HEK293T (cell line): ENCODE data around the gene TBC1D2.

Experiments
- ARNT ChIP-seq: fragments of 450-650 bp; IDR thresholded peaks from 2 replicates; pipeline ENCODE4 v1.6.1; 2017; ENCODE audit warnings: mild to moderate bottlenecking
- BHLHE40 ChIP-seq: fragments of 450-650 bp; IDR thresholded peaks from 2 replicates; pipeline ENCODE4 v1.6.1; 2016; ENCODE audit warnings: mild to moderate bottlenecking, moderate library complexity, borderline replicate concordance
- CTBP1 ChIP-seq: fragments of 450-650 bp; IDR thresholded peaks from 2 replicates; pipeline ENCODE4 v1.6.1; 2016; ENCODE audit warnings: borderline replicate concordance
- FOXM1 ChIP-seq: fragments of 450-650 bp; IDR thresholded peaks from 2 replicates; pipeline ENCODE4 v1.6.1; 2017; ENCODE audit warnings: mild to moderate bottlenecking, borderline replicate concordance
- HDGF ChIP-seq: fragments of 450-650 bp; IDR thresholded peaks from 2 replicates; pipeline ENCODE4 v1.6.1; 2017; ENCODE audit warnings: antibody characterized with exemption, borderline replicate concordance
- L3MBTL2 ChIP-seq: fragments of 450-650 bp; conservative IDR thresholded peaks from 2 replicates; pipeline ENCODE4 v1.6.1; 2016; ENCODE audit warnings: mild to moderate bottlenecking
- LEF1 ChIP-seq: fragments of 450-650 bp; IDR thresholded peaks from 2 replicates; pipeline ENCODE4 v1.6.1; 2017; ENCODE audit warnings: mild to moderate bottlenecking, borderline replicate concordance
- NFRKB ChIP-seq: fragments of 450-650 bp; IDR thresholded peaks from 2 replicates; pipeline ENCODE4 v1.6.1; 2016; ENCODE audit warnings: mild to moderate bottlenecking, moderate library complexity
- SP1 ChIP-seq: fragments of 450-650 bp; IDR thresholded peaks from 2 replicates; pipeline ENCODE4 v1.6.1; 2017
- SUZ12 ChIP-seq: fragments of 450-650 bp; IDR thresholded peaks from 2 replicates; pipeline ENCODE4 v1.6.1; 2016; ENCODE audit warnings: mild to moderate bottlenecking
- TARDBP ChIP-seq: fragments of 450-650 bp; IDR thresholded peaks from 2 replicates; pipeline ENCODE4 v1.6.1; 2016
- TF ChIP-seq, protein P1 (sequence below): fragments of 450-650 bp; IDR thresholded peaks from 2 replicates; pipeline ENCODE4 v1.6.1; 2016

DNA sequence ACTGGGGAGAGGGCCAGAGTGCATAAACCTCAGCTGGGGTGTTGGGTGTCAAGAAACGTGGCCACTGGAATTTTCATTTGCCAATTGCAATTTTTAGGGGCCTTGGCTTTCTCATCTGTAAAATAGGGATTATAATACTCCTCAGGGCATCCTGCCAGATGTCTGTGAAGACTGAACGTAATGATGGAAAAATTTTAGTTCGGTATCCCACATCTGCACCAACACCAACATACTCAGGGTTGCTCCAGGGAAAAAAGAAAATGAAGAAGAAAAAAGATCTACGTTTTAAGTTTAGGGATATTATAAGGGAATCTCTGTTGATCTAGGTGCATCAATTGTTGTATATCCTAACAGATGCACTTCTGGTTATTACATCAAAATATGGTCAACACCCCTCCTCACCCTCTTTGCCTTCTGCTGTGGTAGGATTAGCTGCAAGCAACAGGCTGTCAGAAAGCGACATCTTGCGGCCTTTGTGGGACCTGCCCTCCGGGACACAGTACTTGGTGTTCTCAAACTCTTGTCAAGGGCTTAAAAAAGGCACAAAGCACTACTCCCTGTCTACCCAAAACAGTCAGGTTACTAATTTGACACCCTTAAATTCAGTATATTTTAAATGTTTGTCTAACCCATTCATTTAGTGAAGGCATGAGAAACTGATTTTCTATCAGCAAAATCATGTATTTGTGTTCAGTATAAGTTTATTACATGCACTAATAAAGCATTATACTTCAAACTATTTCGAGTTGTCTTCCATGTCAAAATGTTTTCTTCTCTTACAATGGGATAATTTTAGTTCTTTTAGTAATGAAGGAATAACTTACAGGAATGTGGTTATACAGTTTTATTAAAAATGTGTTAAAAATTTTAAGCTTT, 8.3 kb upstream of the TBC1D2 start:
- TF ChIP-seq ARNT (no peak), FOXM1 (no peak), CTBP1 (no peak), LEF1 (no peak), NFRKB (no peak), SUZ12 (no peak), TARDBP (no peak), SP1 (no peak), HDGF (no peak), L3MBTL2 (no peak), BHLHE40 (no peak)
- TF ChIP-seq, protein P1, sequence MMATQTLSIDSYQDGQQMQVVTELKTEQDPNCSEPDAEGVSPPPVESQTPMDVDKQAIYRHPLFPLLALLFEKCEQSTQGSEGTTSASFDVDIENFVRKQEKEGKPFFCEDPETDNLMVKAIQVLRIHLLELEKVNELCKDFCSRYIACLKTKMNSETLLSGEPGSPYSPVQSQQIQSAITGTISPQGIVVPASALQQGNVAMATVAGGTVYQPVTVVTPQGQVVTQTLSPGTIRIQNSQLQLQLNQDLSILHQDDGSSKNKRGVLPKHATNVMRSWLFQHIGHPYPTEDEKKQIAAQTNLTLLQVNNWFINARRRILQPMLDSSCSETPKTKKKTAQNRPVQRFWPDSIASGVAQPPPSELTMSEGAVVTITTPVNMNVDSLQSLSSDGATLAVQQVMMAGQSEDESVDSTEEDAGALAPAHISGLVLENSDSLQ: no peak
